ENCODE results near the gene KCNJ6. TPM values are rescaled to one million over a fixed set of nuclear protein-coding genes. Genes with fewer than 3 reads are reported as not detected.

KCNJ6 gene
- total RNA-seq, 4 donors from 2014 or later, result 0.62 TPM; not detected in 3

DNA sequence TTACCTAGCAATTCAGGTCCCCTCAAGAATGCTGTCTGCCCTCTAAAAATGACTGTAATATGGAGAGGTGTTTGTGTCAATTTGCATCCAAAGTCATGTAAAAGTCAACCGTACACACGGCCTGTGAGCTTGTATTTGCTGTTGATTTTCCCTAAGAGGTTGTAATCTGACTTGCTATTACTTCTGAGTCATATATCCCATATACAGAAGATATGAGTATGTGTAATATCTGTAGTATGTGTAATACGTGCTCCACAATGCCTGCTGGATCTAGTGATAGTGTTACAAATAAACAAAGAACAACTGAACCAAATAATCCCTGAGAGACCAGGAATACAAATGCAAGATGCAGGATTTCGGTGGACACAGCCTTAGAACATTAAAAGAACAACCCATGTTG is 1.4 kb upstream of the KCNJ6 start:
- no peak overlapping the region for H3K4me3 ChIP-seq
- no peak for DNase-seq
- H3K27ac ChIP-seq, result no peak overlapping the region
- H3K4me1 ChIP-seq, result peaks cover 0 to 13% of the 10 kb centered on the region in 2 donors
- no peaks in the 10 kb centered on the region for H3K36me3 ChIP-seq
- TF ChIP-seq, protein P1, sequence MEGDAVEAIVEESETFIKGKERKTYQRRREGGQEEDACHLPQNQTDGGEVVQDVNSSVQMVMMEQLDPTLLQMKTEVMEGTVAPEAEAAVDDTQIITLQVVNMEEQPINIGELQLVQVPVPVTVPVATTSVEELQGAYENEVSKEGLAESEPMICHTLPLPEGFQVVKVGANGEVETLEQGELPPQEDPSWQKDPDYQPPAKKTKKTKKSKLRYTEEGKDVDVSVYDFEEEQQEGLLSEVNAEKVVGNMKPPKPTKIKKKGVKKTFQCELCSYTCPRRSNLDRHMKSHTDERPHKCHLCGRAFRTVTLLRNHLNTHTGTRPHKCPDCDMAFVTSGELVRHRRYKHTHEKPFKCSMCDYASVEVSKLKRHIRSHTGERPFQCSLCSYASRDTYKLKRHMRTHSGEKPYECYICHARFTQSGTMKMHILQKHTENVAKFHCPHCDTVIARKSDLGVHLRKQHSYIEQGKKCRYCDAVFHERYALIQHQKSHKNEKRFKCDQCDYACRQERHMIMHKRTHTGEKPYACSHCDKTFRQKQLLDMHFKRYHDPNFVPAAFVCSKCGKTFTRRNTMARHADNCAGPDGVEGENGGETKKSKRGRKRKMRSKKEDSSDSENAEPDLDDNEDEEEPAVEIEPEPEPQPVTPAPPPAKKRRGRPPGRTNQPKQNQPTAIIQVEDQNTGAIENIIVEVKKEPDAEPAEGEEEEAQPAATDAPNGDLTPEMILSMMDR (IDR thresholded peaks at IDR 0.05), result no peak
- TF ChIP-seq POLR2A (IDR thresholded peaks at IDR 0.05), result no peak
- intact Hi-C loops (cut with DNase I; ENCODE audit: low total_unique reads), result no loop called here
- H3K27me3 ChIP-seq, result peaks cover 4 to 31% of the 10 kb centered on the region in 2 donors
- H3K9me3 ChIP-seq, result no peaks in the 10 kb centered on the region

DNA sequence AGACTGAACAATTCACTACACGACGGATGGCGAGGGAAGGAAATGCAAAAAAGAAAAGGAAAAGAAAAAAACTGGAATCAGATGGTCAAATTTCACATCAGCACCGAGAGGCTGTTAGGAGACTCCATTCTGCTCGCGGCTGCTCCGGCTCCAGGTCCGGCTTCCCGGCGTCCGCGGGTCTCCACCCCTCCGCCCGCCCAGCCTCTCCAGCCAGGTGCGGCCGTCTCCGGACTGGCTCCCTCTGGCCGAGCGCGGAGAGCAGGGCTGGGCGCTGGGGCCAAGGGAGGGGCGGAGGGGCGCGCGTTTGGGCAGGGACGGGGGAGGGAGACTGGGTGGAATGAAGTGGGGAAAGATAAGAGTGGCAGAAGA is 332 bp downstream of the KCNJ6 start:
- Histone ChIP-seq H3K4me3 (no peak overlapping the region), H3K36me3 (no peaks in the 10 kb centered on the region), H3K27me3 (peaks cover 4 to 31% of the 10 kb centered on the region in 2 donors), H3K27ac (no peak overlapping the region), H3K4me1 (peaks cover 0 to 13% of the 10 kb centered on the region in 2 donors), H3K9me3 (no peaks in the 10 kb centered on the region)
- intact Hi-C loops (cut with DNase I; ENCODE audit: low total_unique reads), result no loop called here
- DNase-seq, result no peak
- TF ChIP-seq, protein P1 (IDR thresholded peaks at IDR 0.05), result no peak
- no peak for TF ChIP-seq POLR2A (IDR thresholded peaks at IDR 0.05)

DNA sequence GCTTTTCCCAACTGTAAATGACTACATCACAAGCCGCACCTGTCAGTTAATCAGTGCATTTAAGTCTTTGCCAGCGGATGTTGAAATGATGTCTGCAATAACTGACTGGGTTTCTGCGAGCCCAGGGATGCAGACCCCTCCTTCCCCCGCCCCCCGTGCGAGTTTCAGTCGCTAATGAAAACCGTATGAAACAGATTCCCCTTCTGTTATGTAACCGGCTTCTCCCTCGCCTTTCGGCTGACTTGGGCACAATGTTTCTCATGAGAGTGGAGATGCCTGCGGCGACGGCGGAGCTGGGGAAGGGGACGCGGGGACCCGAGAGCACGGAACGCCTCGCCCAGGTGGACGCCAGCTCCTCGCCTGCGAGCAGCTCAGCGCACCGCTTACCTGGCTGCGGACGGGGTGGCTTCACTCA is 753 bp downstream of the KCNJ6 start:
- Histone ChIP-seq H3K36me3 (no peaks in the 10 kb centered on the region), H3K4me3 (no peak overlapping the region), H3K27ac (no peak overlapping the region), H3K27me3 (peaks cover 4 to 31% of the 10 kb centered on the region in 2 donors), H3K4me1 (peaks cover 0 to 13% of the 10 kb centered on the region in 2 donors), H3K9me3 (no peaks in the 10 kb centered on the region)
- DNase-seq, result no peak
- intact Hi-C loops (cut with DNase I; ENCODE audit: low total_unique reads), result no loop called here
- no peak for TF ChIP-seq POLR2A (IDR thresholded peaks at IDR 0.05)
- TF ChIP-seq, protein P1 (IDR thresholded peaks at IDR 0.05), result no peak

DNA sequence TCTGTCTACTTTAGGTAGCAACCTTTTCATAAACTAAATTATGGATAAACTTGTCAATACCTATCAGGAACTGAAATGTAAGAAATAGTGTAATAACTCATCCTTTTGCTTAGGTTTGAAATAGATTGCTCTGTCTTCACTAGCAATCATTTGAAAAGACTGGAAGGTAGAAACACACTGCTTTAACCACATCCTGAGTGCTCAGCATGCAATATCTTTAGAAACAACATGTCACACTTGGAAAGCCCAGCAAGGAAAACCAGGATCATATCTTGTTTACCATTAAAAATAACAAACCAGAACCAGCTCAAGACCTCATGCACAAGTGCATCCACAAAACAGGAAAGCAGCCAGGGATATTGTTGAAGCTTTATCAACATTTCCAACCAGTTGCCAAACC is 3.6 kb downstream of the KCNJ6 start:
- intact Hi-C loops (cut with DNase I; ENCODE audit: low total_unique reads), result no loop called here
- DNase-seq, result no peak
- H3K9me3 ChIP-seq, result no peaks in the 10 kb centered on the region
- peaks cover 4 to 28% of the 10 kb centered on the region in 2 donors for H3K27me3 ChIP-seq
- TF ChIP-seq, protein P1 (IDR thresholded peaks at IDR 0.05), result no peak
- TF ChIP-seq POLR2A (IDR thresholded peaks at IDR 0.05), result no peak
- H3K4me3 ChIP-seq, result no peak overlapping the region
- H3K27ac ChIP-seq, result no peak overlapping the region
- H3K4me1 ChIP-seq, result peaks cover 0 to 13% of the 10 kb centered on the region in 2 donors
- no peaks in the 10 kb centered on the region for H3K36me3 ChIP-seq

DNA sequence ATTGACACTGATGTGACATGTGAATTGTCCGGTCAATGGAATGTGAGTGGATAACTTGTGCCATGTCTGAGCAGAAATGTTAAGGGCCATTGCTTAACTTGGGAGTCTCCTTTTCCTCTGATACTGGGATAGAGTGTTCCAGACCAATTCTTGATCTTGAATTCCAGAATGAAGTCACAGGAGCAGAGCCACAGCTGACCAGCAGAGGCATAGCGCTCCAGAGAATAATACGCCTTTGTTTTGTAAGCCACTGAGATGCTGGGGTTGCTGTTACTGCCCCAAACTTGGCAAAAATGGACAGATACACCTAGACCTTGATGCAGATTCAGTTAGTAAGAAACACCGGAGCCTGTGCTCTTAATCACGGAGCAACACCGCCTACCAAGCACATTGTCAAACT is 6.3 kb downstream of the KCNJ6 start:
- DNase-seq, result no peak
- no peak overlapping the region for H3K27ac ChIP-seq
- intact Hi-C loops (cut with DNase I; ENCODE audit: low total_unique reads), result no loop called here
- H3K27me3 ChIP-seq, result peaks cover 0 to 13% of the 10 kb centered on the region in 2 donors
- H3K4me3 ChIP-seq, result no peak overlapping the region
- H3K9me3 ChIP-seq, result no peaks in the 10 kb centered on the region
- TF ChIP-seq, protein P1 (IDR thresholded peaks at IDR 0.05), result no peak
- TF ChIP-seq POLR2A (IDR thresholded peaks at IDR 0.05), result no peak
- no peaks in the 10 kb centered on the region for H3K36me3 ChIP-seq
- no peaks in the 10 kb centered on the region for H3K4me1 ChIP-seq

All from uterus (tissue), 4 donors.